Measurements from ENCODE around the gene THEMIS.

DNA sequence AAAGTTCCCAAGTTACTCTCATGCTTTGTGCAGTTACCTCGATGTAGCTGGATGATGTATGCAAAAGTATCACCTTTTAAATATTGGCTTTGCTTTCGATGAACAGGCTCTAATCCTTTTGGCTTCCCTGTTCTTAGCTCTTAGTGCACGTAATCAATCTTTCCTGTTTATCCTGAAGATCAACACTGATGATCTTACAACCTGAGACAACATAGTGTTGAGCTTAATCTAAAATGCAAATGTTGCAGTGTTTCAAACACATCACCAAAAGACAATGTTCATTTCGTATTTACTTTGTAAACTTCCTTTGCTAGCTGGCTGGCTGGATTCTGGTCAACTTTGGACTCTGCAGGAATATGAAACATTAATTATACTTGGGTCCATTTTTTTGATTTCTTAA, 132.1 kb downstream of the THEMIS start:
- TF ChIP-seq FOXK1 (CRISPR knock-in tag; IDR thresholded peaks at IDR 0.05) (no peak), KAT7 (CRISPR knock-in tag; IDR thresholded peaks at IDR 0.05; ENCODE audit: borderline replicate concordance) (no peak), NR1H2 (CRISPR knock-in tag; IDR thresholded peaks at IDR 0.05) (no peak), FOXP1 (CRISPR knock-in tag; IDR thresholded peaks at IDR 0.05; ENCODE audit: borderline replicate concordance) (no peak)
- TF ChIP-seq, protein P1, sequence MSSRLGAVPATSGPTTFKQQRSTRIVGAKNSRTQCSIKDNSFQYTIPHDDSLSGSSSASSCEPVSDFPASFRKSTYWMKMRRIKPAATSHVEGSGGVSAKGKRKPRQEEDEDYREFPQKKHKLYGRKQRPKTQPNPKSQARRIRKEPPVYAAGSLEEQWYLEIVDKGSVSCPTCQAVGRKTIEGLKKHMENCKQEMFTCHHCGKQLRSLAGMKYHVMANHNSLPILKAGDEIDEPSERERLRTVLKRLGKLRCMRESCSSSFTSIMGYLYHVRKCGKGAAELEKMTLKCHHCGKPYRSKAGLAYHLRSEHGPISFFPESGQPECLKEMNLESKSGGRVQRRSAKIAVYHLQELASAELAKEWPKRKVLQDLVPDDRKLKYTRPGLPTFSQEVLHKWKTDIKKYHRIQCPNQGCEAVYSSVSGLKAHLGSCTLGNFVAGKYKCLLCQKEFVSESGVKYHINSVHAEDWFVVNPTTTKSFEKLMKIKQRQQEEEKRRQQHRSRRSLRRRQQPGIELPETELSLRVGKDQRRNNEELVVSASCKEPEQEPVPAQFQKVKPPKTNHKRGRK (CRISPR knock-in tag; IDR thresholded peaks at IDR 0.05; ENCODE audit: borderline replicate concordance): no peak
- TF ChIP-seq, protein P2, sequence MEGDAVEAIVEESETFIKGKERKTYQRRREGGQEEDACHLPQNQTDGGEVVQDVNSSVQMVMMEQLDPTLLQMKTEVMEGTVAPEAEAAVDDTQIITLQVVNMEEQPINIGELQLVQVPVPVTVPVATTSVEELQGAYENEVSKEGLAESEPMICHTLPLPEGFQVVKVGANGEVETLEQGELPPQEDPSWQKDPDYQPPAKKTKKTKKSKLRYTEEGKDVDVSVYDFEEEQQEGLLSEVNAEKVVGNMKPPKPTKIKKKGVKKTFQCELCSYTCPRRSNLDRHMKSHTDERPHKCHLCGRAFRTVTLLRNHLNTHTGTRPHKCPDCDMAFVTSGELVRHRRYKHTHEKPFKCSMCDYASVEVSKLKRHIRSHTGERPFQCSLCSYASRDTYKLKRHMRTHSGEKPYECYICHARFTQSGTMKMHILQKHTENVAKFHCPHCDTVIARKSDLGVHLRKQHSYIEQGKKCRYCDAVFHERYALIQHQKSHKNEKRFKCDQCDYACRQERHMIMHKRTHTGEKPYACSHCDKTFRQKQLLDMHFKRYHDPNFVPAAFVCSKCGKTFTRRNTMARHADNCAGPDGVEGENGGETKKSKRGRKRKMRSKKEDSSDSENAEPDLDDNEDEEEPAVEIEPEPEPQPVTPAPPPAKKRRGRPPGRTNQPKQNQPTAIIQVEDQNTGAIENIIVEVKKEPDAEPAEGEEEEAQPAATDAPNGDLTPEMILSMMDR (IDR thresholded peaks at IDR 0.05): no peak
- TF ChIP-seq, protein P3, sequence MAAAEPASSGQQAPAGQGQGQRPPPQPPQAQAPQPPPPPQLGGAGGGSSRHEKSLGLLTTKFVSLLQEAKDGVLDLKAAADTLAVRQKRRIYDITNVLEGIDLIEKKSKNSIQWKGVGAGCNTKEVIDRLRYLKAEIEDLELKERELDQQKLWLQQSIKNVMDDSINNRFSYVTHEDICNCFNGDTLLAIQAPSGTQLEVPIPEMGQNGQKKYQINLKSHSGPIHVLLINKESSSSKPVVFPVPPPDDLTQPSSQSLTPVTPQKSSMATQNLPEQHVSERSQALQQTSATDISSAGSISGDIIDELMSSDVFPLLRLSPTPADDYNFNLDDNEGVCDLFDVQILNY (CRISPR knock-in tag; IDR thresholded peaks at IDR 0.05): no peak
- TF ChIP-seq, protein P4, sequence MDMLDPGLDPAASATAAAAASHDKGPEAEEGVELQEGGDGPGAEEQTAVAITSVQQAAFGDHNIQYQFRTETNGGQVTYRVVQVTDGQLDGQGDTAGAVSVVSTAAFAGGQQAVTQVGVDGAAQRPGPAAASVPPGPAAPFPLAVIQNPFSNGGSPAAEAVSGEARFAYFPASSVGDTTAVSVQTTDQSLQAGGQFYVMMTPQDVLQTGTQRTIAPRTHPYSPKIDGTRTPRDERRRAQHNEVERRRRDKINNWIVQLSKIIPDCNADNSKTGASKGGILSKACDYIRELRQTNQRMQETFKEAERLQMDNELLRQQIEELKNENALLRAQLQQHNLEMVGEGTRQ (CRISPR knock-in tag; IDR thresholded peaks at IDR 0.05): no peak
- TF ChIP-seq, protein P5, sequence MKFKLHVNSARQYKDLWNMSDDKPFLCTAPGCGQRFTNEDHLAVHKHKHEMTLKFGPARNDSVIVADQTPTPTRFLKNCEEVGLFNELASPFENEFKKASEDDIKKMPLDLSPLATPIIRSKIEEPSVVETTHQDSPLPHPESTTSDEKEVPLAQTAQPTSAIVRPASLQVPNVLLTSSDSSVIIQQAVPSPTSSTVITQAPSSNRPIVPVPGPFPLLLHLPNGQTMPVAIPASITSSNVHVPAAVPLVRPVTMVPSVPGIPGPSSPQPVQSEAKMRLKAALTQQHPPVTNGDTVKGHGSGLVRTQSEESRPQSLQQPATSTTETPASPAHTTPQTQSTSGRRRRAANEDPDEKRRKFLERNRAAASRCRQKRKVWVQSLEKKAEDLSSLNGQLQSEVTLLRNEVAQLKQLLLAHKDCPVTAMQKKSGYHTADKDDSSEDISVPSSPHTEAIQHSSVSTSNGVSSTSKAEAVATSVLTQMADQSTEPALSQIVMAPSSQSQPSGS (CRISPR knock-in tag; IDR thresholded peaks at IDR 0.05; ENCODE audit: borderline replicate concordance, low read depth): no peak
- TF ChIP-seq, protein P6, sequence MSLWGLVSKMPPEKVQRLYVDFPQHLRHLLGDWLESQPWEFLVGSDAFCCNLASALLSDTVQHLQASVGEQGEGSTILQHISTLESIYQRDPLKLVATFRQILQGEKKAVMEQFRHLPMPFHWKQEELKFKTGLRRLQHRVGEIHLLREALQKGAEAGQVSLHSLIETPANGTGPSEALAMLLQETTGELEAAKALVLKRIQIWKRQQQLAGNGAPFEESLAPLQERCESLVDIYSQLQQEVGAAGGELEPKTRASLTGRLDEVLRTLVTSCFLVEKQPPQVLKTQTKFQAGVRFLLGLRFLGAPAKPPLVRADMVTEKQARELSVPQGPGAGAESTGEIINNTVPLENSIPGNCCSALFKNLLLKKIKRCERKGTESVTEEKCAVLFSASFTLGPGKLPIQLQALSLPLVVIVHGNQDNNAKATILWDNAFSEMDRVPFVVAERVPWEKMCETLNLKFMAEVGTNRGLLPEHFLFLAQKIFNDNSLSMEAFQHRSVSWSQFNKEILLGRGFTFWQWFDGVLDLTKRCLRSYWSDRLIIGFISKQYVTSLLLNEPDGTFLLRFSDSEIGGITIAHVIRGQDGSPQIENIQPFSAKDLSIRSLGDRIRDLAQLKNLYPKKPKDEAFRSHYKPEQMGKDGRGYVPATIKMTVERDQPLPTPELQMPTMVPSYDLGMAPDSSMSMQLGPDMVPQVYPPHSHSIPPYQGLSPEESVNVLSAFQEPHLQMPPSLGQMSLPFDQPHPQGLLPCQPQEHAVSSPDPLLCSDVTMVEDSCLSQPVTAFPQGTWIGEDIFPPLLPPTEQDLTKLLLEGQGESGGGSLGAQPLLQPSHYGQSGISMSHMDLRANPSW (CRISPR knock-in tag; conservative IDR thresholded peaks at IDR 0.05; ENCODE audit: low read depth): no peak
- TF ChIP-seq, protein P7, sequence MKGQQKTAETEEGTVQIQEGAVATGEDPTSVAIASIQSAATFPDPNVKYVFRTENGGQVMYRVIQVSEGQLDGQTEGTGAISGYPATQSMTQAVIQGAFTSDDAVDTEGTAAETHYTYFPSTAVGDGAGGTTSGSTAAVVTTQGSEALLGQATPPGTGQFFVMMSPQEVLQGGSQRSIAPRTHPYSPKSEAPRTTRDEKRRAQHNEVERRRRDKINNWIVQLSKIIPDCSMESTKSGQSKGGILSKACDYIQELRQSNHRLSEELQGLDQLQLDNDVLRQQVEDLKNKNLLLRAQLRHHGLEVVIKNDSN (CRISPR knock-in tag; IDR thresholded peaks at IDR 0.05): no peak
- TF ChIP-seq, protein P8, sequence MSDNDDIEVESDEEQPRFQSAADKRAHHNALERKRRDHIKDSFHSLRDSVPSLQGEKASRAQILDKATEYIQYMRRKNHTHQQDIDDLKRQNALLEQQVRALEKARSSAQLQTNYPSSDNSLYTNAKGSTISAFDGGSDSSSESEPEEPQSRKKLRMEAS (CRISPR knock-in tag; IDR thresholded peaks at IDR 0.05): no peak
